ENCODE measurements around the gene PRKD1.

Gene PRKD1

GRCh38 chr14:29548948-29549370 lies 378.7 kb downstream of the PRKD1 start:
- H3K9ac ChIP-seq (ENCODE audit: low read depth, low read length, poor library complexity, severe bottlenecking): no peak overlapping the region
- no peak overlapping the region for H3K4me2 ChIP-seq (ENCODE audit: low read depth, low read length, poor library complexity, severe bottlenecking)
- H3K9me3 ChIP-seq (ENCODE audit: insufficient read depth, low read depth, low read length): no peaks in the 10 kb centered on the region
- TF ChIP-seq EZH2phosphoT487 (IDR thresholded peaks at IDR 0.05; ENCODE audit: borderline replicate concordance) (no peak), CTCF (conservative IDR thresholded peaks at IDR 0.05; ENCODE audit: low read length) (peak; percentile 65)
- no peaks in the 10 kb centered on the region for H3K36me3 ChIP-seq (ENCODE audit: insufficient read depth, low read length)
- H3K4me3 ChIP-seq (ENCODE audit: low read length, poor library complexity, severe bottlenecking): no peak overlapping the region
- H4K20me1 ChIP-seq (ENCODE audit: insufficient read depth, low read length, poor library complexity, severe bottlenecking): no peaks in the 10 kb centered on the region
- no peaks in the 10 kb centered on the region for H3K79me2 ChIP-seq (ENCODE audit: insufficient read depth, low read length)
- no peaks in the 10 kb centered on the region for H3K4me1 ChIP-seq (ENCODE audit: insufficient read depth, low read length, poor library complexity, severe bottlenecking)
- H3K9me2 ChIP-seq (replicated peaks; ENCODE audit: low read depth, low read length): no peaks in the 10 kb centered on the region
- H3F3A ChIP-seq (ENCODE audit: low read depth): no peaks in the 10 kb centered on the region
- H2AFZ ChIP-seq (ENCODE audit: low read length): no peak overlapping the region
- no peaks in the 10 kb centered on the region for H3K27me3 ChIP-seq (ENCODE audit: insufficient read depth, low read length, poor library complexity, severe bottlenecking)

- TF ChIP-seq EZH2phosphoT487 (IDR thresholded peaks at IDR 0.05; ENCODE audit: borderline replicate concordance): no peak
- TF ChIP-seq CTCF (conservative IDR thresholded peaks at IDR 0.05; ENCODE audit: low read length): no peak
- H3K79me2 ChIP-seq (ENCODE audit: insufficient read depth, low read length): no peaks in the 10 kb centered on the region
- H3K9ac ChIP-seq (ENCODE audit: low read depth, low read length, poor library complexity, severe bottlenecking): no peak overlapping the region
- H3K4me1 ChIP-seq (ENCODE audit: insufficient read depth, low read length, poor library complexity, severe bottlenecking): no peaks in the 10 kb centered on the region
- no peaks in the 10 kb centered on the region for H3K27me3 ChIP-seq (ENCODE audit: insufficient read depth, low read length, poor library complexity, severe bottlenecking)
- no peaks in the 10 kb centered on the region for H3K36me3 ChIP-seq (ENCODE audit: insufficient read depth, low read length)
- H3F3A ChIP-seq (ENCODE audit: low read depth): no peaks in the 10 kb centered on the region
- H2AFZ ChIP-seq (ENCODE audit: low read length): no peak overlapping the region
- no peaks in the 10 kb centered on the region for H3K9me2 ChIP-seq (replicated peaks; ENCODE audit: low read depth, low read length)
- no peak overlapping the region for H3K4me3 ChIP-seq (ENCODE audit: low read length, poor library complexity, severe bottlenecking)
- no peaks in the 10 kb centered on the region for H4K20me1 ChIP-seq (ENCODE audit: insufficient read depth, low read length, poor library complexity, severe bottlenecking)
- H3K4me2 ChIP-seq (ENCODE audit: low read depth, low read length, poor library complexity, severe bottlenecking): no peak overlapping the region
- no peaks in the 10 kb centered on the region for H3K9me3 ChIP-seq (ENCODE audit: insufficient read depth, low read depth, low read length)
Measured at GRCh38 chr14:29545714-29546113, 381.9 kb downstream of the PRKD1 start.

- Histone ChIP-seq H2AFZ (ENCODE audit: low read length) (no peak overlapping the region), H3K9me2 (replicated peaks; ENCODE audit: low read depth, low read length) (no peaks in the 10 kb centered on the region), H3K9ac (ENCODE audit: low read depth, low read length, poor library complexity, severe bottlenecking) (no peak overlapping the region), H3K4me3 (ENCODE audit: low read length, poor library complexity, severe bottlenecking) (no peak overlapping the region), H3K27me3 (ENCODE audit: insufficient read depth, low read length, poor library complexity, severe bottlenecking) (no peaks in the 10 kb centered on the region), H4K20me1 (ENCODE audit: insufficient read depth, low read length, poor library complexity, severe bottlenecking) (no peaks in the 10 kb centered on the region), H3K79me2 (ENCODE audit: insufficient read depth, low read length) (no peaks in the 10 kb centered on the region), H3K4me1 (ENCODE audit: insufficient read depth, low read length, poor library complexity, severe bottlenecking) (no peaks in the 10 kb centered on the region), H3K9me3 (ENCODE audit: insufficient read depth, low read depth, low read length) (no peaks in the 10 kb centered on the region), H3K36me3 (ENCODE audit: insufficient read depth, low read length) (no peaks in the 10 kb centered on the region), H3K4me2 (ENCODE audit: low read depth, low read length, poor library complexity, severe bottlenecking) (no peak overlapping the region), H3F3A (ENCODE audit: low read depth) (no peaks in the 10 kb centered on the region)
- TF ChIP-seq EZH2phosphoT487 (IDR thresholded peaks at IDR 0.05; ENCODE audit: borderline replicate concordance): no peak
- TF ChIP-seq CTCF (conservative IDR thresholded peaks at IDR 0.05; ENCODE audit: low read length): peak; percentile 52
Measured at GRCh38 chr14:29536886-29537511, 390.6 kb downstream of the PRKD1 start.
